ENCODE measurements around the gene KBTBD13.
"Not testable (repeated sequence)": the region's sequence is repeated elsewhere in the genome, so short reads cannot be mapped to it uniquely, and the experiment has no call there.

Gene KBTBD13

GRCh38 chr15:65071381-65071811, 5.2 kb upstream of the KBTBD13 start:
- DNase-seq: no peak

DNA sequence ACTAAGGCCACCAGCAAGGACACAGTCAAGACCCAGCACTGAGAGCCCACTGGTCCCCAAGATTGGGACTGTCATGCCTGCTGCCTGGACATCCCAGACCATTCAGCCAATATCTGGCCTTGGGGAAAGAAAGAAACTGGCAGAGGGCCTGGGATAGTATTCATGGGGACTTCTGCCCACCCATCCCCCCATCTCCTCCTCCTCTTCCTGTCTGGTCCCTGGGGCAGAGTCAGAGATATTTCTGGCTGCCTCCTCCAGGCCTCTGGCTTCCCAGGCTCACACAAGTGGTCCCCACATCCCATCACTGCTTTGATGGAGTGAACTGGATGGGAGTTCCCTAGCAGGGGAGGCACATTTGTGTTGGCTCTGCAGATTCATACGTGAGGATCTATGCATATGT, 4.5 kb upstream of the KBTBD13 start:
- no peak for DNase-seq

DNA sequence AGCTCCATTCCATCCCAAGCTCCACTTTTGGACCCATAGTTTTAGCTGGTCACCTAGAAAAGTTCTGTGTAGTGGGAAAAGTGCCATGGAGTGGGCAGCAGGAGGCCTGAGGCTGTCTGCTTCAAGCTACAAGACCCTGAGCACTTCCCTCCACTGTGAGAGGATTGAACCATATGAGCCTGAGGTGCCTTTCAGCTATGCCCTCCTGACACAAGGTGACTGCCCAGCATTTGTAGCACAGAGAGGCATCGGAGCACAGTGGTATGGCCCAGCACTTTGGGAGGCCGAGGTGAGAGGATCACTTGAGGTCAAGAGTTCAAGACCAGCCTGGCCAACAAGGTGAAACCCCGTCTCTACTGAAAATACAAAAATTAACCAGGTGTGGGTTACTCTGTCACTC, 3.9 kb upstream of the KBTBD13 start:
- no peak for DNase-seq

DNA sequence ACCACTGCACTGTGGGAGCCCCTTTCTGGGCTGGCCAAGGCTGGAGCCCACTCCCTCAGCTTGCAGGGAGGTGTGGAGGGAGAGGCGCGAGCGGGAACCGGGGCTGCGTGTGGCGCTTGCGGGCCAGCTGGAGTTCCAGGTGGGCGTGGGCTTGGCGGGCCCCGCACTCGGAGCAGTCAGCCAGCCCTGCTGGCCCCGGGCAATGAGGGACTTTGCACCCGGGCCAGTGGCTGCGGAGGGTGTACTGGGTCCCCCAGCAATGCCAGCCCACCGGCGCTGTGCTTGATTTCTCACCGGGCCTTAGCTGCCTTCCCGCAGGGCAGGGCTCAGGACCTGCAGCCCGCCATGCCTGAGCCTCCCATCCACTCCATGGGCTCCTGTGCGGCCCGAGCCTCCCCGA, 1.6 kb upstream of the KBTBD13 start:
- not testable (repeated sequence) for DNase-seq

GRCh38 chr15:65075607-65076395, 745 bp upstream of the KBTBD13 start:
- DNase-seq: not testable (repeated sequence)

- DNase-seq: no peak
Measured at GRCh38 chr15:65077291-65077980, 890 bp downstream of the KBTBD13 start.

- no peak for DNase-seq
Measured at GRCh38 chr15:65077981-65078352, 1.4 kb downstream of the KBTBD13 start.

DNA sequence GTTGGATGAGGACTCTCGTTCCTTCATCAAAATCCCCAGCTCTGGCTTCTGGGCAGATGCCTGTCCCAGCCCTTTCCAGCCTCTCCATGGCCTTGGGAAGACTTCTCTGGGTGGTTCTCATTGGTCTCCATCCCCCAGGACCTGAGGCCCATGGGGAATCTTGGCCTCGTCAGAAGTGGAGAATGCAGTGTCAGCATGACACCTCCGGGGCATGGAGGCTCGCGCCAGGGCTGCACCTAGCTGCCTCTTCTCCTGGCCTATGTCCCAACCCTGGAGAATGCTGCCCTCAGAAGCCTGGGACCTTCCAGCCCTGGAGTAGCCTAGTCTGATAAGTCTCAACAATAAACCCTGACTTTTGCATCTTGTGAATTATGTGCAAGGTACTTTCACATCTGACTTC, 3.0 kb downstream of the KBTBD13 start:
- no peak for DNase-seq

DNA sequence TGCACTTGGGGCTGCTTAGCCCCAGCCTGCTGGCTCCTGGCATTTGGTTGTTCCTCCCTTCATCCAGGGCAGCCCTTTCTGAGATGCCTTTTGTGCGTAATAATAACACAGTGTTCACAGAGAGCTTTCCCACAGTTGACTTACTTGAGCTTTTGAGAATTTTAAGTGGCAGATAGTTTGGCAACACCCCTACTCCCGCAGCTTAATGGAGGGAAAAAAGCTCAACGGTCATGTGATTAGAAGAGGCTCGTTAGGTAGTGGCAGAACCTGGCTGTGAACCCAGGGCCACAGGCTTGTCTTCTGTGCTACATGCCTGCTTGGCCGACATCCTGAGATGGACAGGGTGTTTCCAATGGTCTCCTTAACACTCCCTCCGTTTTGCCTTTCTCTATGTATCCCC, 4.7 kb downstream of the KBTBD13 start:
- no peak for DNase-seq

GRCh38 chr15:65081758-65082157, 5.2 kb downstream of the KBTBD13 start:
- no peak for DNase-seq

DNA sequence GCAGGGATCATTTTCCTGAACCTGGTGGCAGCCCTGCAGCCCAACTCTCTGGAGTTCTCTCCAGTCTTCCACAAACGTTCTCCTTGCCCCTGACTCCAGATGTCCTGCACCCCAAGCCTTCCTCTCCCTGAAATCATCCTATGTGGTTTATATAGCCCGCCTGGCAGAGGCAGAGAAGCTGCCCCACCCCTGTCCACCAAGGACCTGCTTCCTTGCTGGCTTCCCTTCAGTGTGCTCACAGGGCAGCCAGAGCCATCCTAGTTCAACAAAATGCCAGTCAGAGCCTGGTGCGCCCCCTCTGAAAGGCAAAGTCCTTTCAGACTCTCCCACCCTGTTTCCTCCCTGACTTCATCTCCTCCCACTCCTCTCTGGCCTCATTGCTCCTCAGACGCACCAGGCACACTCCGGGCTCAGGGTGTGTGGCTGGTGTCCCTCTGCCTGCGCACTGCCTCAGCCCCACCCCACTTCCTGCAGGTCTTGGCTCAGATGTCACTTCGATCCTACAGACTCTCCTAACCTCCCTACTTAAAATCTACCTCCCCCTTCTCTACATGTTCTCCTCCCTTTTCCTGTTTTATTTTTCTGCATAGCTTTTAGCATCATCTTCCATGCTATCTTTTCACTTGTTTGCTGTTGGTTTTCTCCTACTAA, 5.9 kb downstream of the KBTBD13 start:
- DNase-seq: no peak

GRCh38 chr15:65083262-65083701, 6.7 kb downstream of the KBTBD13 start:
- DNase-seq: no peak

DNA sequence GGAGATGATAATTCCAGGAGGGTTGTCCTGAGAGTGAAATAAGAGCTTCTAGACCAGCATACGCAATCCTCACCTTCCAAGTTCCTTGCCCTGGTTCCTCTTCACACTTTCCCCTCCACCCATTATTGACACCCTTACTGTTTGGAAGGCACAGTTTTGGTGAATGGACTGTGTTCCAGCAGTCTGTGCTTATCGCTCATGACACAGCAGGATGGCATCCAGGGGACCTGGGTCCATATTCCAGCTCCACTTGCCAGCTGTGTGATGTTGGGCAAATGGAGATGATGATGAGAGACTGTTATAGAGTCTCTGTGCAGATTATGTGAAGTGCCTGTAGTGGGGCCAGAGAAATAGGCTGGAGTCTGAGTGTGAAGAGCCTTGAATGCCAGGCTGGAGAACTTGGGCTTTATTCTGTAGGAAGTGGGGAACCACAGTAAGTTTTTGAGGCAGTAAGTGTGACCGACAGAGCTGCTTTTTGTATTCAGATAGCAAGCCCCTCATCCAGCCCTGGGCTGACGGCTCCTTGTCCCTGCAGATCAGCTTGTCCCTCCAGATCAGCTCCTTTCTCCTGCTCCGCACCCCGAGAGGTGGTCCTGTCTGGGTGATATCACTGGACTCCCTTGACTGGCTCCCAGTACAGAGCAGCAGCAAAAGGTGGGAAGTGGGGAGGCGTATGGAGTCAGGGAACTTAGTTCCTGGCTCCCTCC, 8.1 kb downstream of the KBTBD13 start:
- DNase-seq: no peak

DNA sequence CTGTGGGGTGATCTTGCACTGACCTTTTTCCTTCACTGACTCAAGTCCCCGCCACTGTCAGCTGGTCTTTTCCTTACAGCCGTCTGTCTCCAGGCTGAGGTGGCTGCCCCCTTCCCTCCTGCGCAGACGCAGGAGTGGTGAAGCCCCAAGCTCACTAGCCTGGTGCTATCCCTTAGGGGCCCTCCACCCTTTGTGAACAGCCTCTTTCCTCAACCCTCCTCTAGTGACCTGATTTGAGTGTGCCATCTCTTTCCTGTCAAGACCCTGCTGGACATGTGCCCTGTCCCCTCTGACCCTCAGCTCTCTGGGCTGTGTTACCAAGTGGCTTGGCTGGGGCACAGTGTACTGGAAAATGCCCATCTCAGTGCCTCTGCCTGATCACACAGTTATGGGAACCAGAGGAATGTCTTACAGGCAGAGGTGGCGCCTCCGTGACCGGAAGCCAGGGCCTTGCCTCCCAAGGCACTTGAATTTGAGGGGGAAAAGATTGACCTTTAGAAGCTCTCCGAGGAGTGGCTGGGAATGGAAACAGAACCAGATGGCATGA, 8.7 kb downstream of the KBTBD13 start:
- DNase-seq: no peak

- DNase-seq: no peak
Measured at GRCh38 chr15:65085990-65086679, 9.6 kb downstream of the KBTBD13 start.

- peak; percentile 17 for DNase-seq
Measured at GRCh38 chr15:65086680-65087111, 10.2 kb downstream of the KBTBD13 start.

- DNase-seq: no peak
Measured at GRCh38 chr15:65087411-65087810, 10.9 kb downstream of the KBTBD13 start.

DNA sequence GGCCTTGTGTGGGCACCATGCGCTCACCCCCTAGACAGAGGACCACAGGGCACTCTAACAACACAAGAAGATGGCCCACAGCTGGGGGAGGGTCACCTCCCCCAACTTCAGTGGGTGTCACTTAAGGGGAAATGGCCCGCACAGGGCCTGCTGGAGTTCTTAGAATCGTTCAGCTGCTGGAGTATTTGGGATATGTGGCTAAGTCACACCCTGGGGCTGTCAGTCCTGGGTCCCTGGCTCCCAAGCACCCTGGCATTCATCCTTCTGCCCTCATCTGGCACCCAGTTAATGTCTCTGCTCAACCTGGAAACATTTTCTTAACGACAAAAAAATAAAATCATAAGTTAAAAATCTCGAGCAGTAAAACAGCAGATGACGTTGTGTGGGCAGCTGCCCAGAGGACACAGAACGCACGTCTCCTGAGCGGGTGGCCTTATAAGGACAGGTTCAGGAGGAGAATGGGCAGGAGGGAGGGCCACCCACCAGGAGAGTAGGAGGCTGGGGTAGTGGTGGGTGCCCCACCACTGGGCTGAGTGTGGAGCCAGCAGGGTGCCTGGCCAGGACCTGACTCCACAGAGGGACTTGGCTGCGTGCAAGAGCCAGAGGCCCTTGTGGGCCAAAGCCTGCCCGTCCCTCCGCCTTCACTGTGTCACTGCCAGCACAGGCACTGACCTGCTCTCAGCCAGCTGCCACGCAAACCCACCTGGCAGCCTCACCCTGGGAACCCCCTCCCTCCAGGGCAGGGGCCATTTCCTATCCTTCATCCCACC, 11.5 kb downstream of the KBTBD13 start:
- DNase-seq: no peak

DNA sequence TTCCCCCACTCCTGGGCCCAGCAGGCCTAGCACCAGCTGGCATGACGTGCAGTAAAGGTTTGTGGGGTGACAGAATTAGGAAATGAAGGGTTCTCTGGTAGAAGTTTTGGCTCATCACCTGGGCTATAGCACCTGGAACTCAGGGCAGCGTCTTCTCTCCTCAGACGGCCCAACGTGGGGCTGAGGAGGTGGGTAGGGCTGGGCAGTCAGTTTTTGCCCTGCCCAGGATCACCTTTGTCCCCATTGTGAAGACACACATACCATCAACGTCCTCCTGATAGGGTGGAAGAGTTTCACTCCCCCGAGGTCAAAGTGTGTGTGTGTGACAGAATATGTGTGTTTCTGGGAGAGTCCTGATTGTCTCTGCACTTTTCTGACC, 12.1 kb downstream of the KBTBD13 start:
- no peak for DNase-seq

DNA sequence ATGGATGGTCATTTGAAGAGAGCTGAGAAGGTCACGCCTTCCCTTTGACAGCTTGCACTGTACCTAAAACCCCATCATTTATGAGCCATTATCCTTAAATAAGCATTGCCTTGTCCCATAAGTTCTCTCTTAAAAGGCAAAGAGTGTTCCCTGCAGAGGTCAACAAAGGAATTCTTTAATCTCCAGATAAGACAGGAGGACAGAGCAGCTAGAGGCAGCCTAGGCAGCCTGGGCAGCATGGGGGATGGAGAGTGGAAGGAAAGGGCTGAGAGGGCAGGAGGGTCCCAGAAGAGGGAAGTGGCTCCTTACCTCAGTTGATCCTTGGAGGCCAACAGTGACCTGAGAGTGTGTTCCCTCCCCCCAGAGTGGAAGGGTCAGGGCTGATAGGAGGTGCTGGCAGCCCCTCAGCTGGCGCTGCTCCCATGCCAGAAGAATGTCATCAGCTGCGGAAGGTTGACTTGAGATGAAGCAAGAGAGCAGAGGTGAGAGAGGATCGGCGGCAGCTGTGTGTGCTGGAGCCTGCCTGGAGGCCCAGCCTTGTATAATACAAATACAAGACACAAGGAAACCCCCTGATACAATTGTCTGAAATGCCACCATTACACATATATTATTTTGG, 12.8 kb downstream of the KBTBD13 start:
- no peak for DNase-seq
